Fibroblast of gingiva (primary cell): Measurements from ENCODE around the gene CTAG1B.
"Not testable (repeated sequence)": the region's sequence is repeated elsewhere in the genome, so short reads cannot be mapped to it uniquely, and the experiment has no call there.

ENCODE experiments used
- DNase-seq: peaks from one replicate; pipeline ENCODE4 v3.0.0-alpha.2; 2011; ENCODE audit warnings: low read depth

CTAG1B gene

GRCh38 chrX:154619182-154619581 lies at the start of gene CTAG1B:
TSS of gene CTAG1B (minus strand) at chrX:154619282. CDS start at chrX:154619218, 64 bp downstream.
- DNase-seq, result not testable (repeated sequence)

- no peak for DNase-seq
Observed at GRCh38 chrX:154661899-154662298, 42.8 kb upstream of the CTAG1B start.

DNA sequence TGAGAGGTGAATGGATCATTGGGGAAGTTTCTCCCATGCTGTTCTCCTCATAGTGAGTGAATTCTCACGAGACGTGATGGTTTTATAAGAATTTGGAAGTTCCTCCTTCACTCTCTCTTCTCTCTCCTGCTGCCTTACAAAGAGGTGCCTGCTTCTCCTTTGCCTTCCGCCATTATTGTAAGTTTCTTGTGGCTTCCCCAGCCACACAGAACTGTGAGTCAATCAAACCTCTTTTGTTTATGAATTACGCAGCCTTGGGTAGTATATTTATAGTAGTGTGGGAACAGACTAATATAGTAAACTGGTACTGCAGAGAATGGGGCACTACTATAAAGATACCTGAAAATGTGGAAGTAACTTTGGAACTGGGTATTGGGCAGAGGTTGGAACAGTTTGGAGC lies 42.1 kb upstream of the CTAG1B start:
- no peak for DNase-seq

- no peak for DNase-seq
Observed at GRCh38 chrX:154660541-154660940, 41.5 kb upstream of the CTAG1B start.

DNA sequence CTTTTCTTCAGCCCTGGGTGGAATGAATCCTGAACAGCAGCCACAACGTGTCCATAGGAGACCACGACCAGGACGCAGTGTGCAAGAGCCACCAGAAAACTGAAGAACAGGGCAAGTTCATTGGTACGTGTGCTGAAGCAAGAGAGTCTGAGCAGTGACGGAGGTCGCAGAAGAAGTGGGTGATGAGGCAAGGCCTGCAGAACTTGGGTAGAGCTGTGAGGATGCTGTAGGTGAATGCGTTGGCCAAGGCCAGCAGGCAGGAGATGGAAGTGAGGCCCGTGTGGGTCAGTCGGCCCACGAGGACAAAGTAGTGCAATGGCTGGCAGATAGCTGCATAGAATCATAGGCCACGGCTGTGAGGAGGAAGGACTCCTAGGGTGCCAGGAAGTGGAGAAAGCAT lies 39.9 kb upstream of the CTAG1B start:
- DNase-seq, result no peak

GRCh38 chrX:154658187-154658586 lies 39.1 kb upstream of the CTAG1B start:
- no peak for DNase-seq

DNA sequence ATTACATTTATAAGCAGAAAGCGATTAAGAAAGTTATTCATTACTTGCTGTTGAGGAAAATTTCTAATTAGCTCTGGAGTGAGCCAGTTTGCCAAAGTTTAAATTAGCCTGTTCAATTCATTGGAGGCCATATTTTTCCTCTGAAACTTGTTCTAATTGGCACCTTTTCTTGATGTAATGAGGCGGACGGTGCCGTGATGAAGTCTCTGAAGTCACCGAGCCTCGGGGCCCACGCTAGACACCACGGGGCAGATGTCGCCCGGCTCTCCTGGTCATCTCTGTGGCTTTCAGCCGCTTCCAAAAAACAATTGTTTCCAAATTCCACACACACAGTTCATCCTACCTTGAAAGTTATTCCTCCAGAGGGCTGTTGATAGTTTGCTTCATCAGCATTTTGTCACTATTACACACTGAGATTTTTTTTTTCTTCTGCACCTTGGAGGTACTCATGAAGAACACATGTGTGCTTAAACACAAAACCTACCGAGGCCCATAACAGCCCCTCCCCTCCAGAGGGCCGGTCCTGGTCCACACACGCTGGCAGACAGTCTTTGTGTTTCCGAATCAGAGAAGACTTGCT lies 38.2 kb upstream of the CTAG1B start:
- DNase-seq, result no peak

DNA sequence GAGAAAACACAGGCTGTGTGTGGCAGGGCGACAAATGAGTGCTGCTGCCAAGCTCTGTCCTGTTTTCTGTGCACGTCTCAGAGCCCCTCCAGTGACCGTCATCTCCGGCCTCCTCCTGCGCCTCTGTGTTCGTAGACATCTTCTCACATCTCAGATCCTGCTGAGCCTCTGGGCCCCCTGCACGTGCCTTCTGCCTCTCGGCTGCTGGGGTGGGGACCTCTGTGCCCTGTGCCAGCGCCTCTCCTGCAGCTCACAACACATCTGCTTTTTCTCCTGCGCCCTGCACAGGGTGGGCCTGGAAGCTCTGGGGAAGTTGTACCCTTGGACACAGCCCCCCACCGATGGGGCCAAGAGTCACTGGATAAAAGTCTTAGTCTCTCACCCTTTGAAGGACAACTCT lies 36.7 kb upstream of the CTAG1B start:
- no peak for DNase-seq

DNA sequence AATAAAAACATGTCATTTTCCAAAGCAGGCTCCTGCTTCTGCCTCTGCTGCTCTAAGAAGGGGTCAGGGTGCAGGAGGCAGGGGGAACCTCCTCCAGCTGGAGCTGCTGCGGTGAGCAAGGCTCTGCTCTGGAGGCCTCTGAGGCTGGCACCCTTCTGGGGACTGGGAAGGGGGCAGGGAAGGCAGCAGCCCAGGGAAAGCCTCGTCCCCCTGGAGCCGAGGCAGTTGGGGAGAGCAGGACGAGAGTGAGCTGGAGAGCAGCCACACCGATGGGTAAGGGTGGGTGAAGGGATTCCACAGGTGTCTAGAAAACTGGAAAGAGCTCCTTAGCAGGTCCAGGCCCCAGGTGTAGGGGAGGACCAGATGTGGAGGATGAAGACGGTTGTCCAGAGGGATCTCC lies 36.3 kb upstream of the CTAG1B start:
- DNase-seq, result no peak

GRCh38 chrX:154654925-154655324 lies 35.8 kb upstream of the CTAG1B start:
- no peak for DNase-seq

GRCh38 chrX:154654372-154654771 lies 35.3 kb upstream of the CTAG1B start:
- no peak for DNase-seq

DNA sequence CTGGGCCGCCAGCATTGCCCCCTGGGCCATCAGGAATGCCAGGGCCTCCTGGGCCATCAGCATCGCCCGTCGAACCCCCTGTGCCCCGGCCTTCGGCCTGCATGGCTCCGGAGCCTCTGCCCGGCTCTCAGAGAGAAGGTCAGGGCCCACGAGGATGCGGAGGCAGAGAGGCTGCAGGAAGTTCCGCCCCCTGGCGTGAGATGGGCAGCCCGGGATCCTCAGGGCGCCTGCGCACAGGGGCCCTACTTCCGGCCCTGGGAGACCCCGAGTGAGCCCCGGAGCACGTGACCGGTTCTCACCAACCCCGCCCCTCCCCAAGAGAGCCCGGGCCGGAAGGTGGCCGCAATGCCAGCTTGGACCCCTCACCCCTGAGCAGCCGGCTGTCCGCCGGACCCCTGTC lies 34.3 kb upstream of the CTAG1B start, which contains the start of gene CTAG2:
TSS of gene CTAG2 (minus strand) at position 167 of the 400 bp plus-strand sequence. CDS start at position 103, 64 bp downstream.
- not testable (repeated sequence) for DNase-seq

DNA sequence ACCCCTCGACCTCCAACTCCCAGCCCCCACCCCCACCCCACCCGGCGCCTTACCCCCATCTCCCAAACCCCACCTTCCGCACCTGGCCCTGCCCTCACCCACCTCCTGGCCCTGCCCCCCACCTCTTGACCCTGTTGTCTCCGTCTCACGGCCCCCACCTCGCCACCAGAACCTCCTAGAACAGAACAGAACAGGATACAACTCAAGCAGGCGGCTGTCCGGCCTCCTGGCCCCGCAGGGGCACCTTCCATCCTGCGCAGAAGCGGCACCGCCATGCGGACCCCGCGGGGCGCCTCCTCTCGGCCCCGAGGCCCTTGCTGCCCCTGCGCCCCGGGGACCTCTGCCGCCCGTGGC lies 33.9 kb upstream of the CTAG1B start:
- no peak for DNase-seq

- no peak for DNase-seq
Observed at GRCh38 chrX:154652311-154653047, 33.4 kb upstream of the CTAG1B start.

DNA sequence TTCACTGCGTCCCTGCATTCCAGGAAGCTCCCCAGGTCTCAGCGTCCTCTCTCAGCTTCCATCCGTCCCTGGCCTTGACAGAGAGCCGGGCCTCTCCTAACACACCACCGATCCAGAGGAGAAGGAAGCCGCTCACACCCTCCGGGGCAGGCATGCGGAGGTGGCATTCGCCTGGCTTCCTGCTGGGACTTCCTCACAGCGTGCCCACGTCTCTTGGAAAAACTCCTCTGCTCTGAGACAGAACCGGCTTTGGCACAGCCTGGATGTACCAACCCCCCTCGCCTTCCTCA lies 31.1 kb upstream of the CTAG1B start:
- no peak for DNase-seq

- DNase-seq, result no peak
Observed at GRCh38 chrX:154649503-154650220, 30.6 kb upstream of the CTAG1B start.

DNA sequence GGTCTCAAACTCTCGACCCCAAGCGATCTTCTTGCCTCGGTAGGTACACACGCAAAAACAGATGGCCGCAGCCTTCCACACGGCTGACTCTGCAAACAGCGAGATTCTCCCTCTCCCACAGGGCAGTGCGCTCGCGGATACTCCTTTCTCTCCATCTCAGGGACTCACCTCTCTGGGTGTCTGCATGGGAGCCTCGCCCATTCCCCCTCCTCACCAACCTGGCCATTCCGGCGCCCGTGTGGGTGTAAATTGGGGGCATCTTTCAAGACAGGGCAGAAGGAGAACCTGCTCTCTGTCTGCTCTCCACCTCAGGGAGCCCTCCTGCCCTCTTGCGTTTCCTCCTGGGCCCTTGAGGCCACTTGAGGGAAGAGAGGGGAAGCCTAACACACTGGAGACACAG lies 29.8 kb upstream of the CTAG1B start:
- no peak for DNase-seq

GRCh38 chrX:154645745-154646378 lies 26.8 kb upstream of the CTAG1B start:
- DNase-seq, result not testable (repeated sequence)

DNA sequence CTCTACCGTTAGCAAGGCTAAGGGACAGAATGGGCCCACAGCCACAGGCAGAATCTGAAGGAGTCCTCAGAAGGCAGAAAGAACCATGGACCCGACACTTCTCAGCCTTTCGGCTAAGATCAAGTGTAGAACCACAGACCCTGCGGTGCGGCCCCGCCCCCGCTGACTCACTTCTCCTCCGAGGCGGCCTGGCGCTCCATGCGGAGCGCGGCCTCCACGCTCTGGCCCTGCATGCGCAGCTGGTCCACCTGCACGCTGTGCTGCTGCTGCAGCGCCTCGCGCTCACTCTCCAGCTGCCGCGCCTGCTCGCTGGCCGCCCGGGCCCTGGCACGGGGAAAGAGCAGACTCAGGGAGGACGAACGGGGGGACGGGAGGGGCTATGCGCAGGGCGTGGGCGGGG lies 24.6 kb upstream of the CTAG1B start:
- DNase-seq, result not testable (repeated sequence)

DNA sequence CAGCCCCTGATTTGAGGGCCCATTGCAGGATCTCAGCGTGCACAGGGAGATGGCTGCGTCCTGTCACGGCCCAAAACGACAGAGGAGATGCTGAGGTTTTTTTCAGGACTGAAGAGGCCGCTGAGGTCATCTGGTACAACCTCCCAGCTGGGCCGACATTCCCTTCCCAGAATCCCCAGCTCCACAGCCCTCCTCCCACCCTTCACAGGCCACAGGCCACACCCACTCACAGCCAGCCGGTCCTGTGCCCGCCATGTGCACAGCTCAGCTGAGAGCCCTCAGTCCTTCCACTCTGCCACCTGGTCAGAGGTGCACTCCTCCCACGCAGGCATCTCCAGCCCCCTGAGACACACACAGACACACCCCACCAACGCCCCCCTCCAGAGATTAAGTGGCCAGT lies 22.7 kb upstream of the CTAG1B start:
- DNase-seq, result not testable (repeated sequence)

GRCh38 chrX:154633661-154634060 lies 14.6 kb upstream of the CTAG1B start:
- not testable (repeated sequence) for DNase-seq

DNA sequence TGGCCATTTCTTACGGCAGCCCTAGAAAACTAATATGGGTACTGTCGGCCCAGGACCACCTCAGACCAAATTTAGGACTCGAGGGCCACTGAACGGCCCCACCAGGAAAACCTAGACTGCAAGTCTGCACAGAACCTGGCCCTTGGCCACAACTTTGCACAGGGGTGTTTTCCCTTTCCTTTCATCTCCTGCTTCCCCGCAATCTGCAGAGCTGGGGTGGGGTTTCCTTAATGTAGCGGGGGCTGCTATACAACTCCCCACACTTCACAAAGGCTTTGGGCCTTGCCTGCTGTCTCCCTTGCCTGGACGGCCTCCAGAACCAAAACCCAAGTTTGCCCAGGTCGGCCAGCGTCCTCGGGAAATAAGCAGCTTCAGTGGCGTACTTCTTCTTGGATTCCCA lies 11.9 kb upstream of the CTAG1B start:
- not testable (repeated sequence) for DNase-seq

GRCh38 chrX:154628960-154629359 lies 9.9 kb upstream of the CTAG1B start:
- DNase-seq, result not testable (repeated sequence)
